ENCODE measurements around the gene GIGYF2.

The GIGYF2 gene

DNA sequence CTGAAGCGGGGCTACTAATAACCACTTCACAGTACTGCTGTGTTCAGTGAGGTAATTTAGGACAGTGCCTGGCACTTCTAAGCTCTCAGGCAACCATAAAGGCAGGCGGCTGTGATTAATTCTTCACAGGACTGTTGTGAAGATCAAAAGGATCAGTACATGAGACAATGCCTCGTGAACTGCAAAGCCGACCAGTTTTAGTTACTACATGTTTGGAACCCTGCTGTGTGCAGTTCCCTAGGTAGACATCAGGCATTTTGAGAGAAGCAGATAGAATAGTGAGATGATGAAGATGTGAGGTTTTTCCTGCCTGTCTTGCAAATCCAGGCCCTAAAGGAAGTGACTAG is 44.7 kb upstream of the GIGYF2 start (continued):
- TF ChIP-seq, protein P1, sequence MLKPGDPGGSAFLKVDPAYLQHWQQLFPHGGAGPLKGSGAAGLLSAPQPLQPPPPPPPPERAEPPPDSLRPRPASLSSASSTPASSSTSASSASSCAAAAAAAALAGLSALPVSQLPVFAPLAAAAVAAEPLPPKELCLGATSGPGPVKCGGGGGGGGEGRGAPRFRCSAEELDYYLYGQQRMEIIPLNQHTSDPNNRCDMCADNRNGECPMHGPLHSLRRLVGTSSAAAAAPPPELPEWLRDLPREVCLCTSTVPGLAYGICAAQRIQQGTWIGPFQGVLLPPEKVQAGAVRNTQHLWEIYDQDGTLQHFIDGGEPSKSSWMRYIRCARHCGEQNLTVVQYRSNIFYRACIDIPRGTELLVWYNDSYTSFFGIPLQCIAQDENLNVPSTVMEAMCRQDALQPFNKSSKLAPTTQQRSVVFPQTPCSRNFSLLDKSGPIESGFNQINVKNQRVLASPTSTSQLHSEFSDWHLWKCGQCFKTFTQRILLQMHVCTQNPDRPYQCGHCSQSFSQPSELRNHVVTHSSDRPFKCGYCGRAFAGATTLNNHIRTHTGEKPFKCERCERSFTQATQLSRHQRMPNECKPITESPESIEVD (tag by site-specific recombination; IDR thresholded peaks at IDR 0.05), result peak; percentile 53; the same call in 1 of the 2 replicates
- TF ChIP-seq TCF7L2 (IDR thresholded peaks at IDR 0.05; ENCODE audit: borderline replicate concordance, low read depth, low read length) (peak; percentile 90), ZNF621 (tag by site-specific recombination; IDR thresholded peaks at IDR 0.05) (no peak), ZNF510 (tag by site-specific recombination; IDR thresholded peaks at IDR 0.05; ENCODE audit: insufficient replicate concordance) (no peak), FEZF1 (tag by site-specific recombination; IDR thresholded peaks at IDR 0.05) (no peak), ZNF184 (tag by site-specific recombination; IDR thresholded peaks at IDR 0.05) (no peak), GLI2 (tag by site-specific recombination; IDR thresholded peaks at IDR 0.05; ENCODE audit: borderline replicate concordance, low read depth) (no peak), ZBTB17 (tag by site-specific recombination; IDR thresholded peaks at IDR 0.05) (peak; percentile 66), ZNF391 (tag by site-specific recombination; IDR thresholded peaks at IDR 0.05; ENCODE audit: borderline replicate concordance, low read depth) (no peak), ZNF76 (tag by site-specific recombination; IDR thresholded peaks at IDR 0.05; ENCODE audit: borderline replicate concordance, low read depth) (no peak), ZNF16 (tag by site-specific recombination; IDR thresholded peaks at IDR 0.05; ENCODE audit: low read depth) (no peak), ZNF174 (tag by site-specific recombination; IDR thresholded peaks at IDR 0.05) (no peak), ZNF138 (tag by site-specific recombination; IDR thresholded peaks at IDR 0.05; ENCODE audit: borderline replicate concordance) (no peak), OSR2 (tag by site-specific recombination; IDR thresholded peaks at IDR 0.05) (peak; percentile 61), TRIM28 (IDR thresholded peaks at IDR 0.05; ENCODE audit: borderline replicate concordance, low read length) (peak; percentile 71; the same call in 1 of the 2 replicates), ZSCAN16 (tag by site-specific recombination; IDR thresholded peaks at IDR 0.05) (no peak), ZNF670 (tag by site-specific recombination; IDR thresholded peaks at IDR 0.05; ENCODE audit: low read depth) (no peak), SCRT1 (tag by site-specific recombination; IDR thresholded peaks at IDR 0.05; ENCODE audit: borderline replicate concordance) (no peak), ZNF768 (tag by site-specific recombination; IDR thresholded peaks at IDR 0.05) (no peak), ZBTB8A (tag by site-specific recombination; IDR thresholded peaks at IDR 0.05) (no peak), ZNF248 (tag by site-specific recombination; IDR thresholded peaks at IDR 0.05) (no peak)
- TF ChIP-seq, protein P2, sequence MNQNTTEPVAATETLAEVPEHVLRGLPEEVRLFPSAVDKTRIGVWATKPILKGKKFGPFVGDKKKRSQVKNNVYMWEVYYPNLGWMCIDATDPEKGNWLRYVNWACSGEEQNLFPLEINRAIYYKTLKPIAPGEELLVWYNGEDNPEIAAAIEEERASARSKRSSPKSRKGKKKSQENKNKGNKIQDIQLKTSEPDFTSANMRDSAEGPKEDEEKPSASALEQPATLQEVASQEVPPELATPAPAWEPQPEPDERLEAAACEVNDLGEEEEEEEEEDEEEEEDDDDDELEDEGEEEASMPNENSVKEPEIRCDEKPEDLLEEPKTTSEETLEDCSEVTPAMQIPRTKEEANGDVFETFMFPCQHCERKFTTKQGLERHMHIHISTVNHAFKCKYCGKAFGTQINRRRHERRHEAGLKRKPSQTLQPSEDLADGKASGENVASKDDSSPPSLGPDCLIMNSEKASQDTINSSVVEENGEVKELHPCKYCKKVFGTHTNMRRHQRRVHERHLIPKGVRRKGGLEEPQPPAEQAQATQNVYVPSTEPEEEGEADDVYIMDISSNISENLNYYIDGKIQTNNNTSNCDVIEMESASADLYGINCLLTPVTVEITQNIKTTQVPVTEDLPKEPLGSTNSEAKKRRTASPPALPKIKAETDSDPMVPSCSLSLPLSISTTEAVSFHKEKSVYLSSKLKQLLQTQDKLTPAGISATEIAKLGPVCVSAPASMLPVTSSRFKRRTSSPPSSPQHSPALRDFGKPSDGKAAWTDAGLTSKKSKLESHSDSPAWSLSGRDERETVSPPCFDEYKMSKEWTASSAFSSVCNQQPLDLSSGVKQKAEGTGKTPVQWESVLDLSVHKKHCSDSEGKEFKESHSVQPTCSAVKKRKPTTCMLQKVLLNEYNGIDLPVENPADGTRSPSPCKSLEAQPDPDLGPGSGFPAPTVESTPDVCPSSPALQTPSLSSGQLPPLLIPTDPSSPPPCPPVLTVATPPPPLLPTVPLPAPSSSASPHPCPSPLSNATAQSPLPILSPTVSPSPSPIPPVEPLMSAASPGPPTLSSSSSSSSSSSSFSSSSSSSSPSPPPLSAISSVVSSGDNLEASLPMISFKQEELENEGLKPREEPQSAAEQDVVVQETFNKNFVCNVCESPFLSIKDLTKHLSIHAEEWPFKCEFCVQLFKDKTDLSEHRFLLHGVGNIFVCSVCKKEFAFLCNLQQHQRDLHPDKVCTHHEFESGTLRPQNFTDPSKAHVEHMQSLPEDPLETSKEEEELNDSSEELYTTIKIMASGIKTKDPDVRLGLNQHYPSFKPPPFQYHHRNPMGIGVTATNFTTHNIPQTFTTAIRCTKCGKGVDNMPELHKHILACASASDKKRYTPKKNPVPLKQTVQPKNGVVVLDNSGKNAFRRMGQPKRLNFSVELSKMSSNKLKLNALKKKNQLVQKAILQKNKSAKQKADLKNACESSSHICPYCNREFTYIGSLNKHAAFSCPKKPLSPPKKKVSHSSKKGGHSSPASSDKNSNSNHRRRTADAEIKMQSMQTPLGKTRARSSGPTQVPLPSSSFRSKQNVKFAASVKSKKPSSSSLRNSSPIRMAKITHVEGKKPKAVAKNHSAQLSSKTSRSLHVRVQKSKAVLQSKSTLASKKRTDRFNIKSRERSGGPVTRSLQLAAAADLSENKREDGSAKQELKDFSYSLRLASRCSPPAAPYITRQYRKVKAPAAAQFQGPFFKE (tag by site-specific recombination; IDR thresholded peaks at IDR 0.05; ENCODE audit: borderline replicate concordance), result no peak
- TF ChIP-seq, protein P3, sequence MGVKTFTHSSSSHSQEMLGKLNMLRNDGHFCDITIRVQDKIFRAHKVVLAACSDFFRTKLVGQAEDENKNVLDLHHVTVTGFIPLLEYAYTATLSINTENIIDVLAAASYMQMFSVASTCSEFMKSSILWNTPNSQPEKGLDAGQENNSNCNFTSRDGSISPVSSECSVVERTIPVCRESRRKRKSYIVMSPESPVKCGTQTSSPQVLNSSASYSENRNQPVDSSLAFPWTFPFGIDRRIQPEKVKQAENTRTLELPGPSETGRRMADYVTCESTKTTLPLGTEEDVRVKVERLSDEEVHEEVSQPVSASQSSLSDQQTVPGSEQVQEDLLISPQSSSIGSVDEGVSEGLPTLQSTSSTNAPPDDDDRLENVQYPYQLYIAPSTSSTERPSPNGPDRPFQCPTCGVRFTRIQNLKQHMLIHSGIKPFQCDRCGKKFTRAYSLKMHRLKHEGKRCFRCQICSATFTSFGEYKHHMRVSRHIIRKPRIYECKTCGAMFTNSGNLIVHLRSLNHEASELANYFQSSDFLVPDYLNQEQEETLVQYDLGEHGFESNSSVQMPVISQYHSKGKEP (tag by site-specific recombination; IDR thresholded peaks at IDR 0.05), result no peak
- TF ChIP-seq, protein P4, sequence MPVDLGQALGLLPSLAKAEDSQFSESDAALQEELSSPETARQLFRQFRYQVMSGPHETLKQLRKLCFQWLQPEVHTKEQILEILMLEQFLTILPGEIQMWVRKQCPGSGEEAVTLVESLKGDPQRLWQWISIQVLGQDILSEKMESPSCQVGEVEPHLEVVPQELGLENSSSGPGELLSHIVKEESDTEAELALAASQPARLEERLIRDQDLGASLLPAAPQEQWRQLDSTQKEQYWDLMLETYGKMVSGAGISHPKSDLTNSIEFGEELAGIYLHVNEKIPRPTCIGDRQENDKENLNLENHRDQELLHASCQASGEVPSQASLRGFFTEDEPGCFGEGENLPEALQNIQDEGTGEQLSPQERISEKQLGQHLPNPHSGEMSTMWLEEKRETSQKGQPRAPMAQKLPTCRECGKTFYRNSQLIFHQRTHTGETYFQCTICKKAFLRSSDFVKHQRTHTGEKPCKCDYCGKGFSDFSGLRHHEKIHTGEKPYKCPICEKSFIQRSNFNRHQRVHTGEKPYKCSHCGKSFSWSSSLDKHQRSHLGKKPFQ (tag by site-specific recombination; IDR thresholded peaks at IDR 0.05), result no peak
- TF ChIP-seq, protein P5, sequence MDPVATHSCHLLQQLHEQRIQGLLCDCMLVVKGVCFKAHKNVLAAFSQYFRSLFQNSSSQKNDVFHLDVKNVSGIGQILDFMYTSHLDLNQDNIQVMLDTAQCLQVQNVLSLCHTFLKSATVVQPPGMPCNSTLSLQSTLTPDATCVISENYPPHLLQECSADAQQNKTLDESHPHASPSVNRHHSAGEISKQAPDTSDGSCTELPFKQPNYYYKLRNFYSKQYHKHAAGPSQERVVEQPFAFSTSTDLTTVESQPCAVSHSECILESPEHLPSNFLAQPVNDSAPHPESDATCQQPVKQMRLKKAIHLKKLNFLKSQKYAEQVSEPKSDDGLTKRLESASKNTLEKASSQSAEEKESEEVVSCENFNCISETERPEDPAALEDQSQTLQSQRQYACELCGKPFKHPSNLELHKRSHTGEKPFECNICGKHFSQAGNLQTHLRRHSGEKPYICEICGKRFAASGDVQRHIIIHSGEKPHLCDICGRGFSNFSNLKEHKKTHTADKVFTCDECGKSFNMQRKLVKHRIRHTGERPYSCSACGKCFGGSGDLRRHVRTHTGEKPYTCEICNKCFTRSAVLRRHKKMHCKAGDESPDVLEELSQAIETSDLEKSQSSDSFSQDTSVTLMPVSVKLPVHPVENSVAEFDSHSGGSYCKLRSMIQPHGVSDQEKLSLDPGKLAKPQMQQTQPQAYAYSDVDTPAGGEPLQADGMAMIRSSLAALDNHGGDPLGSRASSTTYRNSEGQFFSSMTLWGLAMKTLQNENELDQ (tag by site-specific recombination; IDR thresholded peaks at IDR 0.05; ENCODE audit: low read depth), result no peak

All from HEK293 (cell line).